8988T (cell line): Measurements from ENCODE around the gene FBXO21.
"Not testable (repeated sequence)": the region's sequence is repeated elsewhere in the genome, so short reads cannot be mapped to it uniquely, and the experiment has no call there.

Experiments used
- DNase-seq: peaks from one replicate; pipeline ENCODE4 v3.0.0; 2011

FBXO21 gene

DNA sequence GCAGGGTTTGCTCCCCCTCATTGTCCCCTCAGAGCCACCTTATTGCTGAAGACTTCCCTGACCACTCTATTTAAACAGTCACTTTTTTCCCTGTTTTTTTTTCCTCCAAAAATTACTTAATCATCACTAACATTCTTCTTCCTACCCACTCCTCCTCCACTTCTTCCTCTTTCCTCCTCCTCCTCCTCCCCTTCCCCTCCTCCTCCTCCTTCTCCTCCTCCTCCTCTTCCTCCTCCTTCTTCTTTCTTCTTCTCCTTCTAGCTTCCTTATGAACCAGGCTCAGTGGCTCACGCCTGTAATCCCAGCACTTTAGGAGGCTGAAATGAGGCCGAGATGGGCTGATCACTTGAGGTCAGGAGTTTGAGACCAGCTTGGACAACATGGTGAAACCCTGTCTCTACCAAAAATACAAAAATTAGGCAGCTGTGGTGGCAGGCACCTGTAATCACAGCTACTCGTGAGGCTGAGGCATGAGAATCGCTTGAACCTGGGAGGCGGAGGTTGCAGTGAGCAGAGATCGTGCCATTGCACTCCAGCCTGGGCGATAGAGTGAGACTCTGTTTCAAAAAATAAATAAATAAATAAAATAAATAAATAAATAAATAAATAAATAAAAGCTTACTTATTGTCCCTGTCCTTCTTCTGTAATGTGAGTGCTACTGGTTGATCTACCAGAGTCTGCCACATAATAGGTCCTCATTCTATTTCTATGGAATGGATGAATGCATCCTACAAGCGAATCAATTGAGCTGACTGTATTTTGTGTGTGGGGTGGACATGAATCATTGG lies 9.9 kb upstream of the FBXO21 start:
- DNase-seq = not testable (repeated sequence)

DNA sequence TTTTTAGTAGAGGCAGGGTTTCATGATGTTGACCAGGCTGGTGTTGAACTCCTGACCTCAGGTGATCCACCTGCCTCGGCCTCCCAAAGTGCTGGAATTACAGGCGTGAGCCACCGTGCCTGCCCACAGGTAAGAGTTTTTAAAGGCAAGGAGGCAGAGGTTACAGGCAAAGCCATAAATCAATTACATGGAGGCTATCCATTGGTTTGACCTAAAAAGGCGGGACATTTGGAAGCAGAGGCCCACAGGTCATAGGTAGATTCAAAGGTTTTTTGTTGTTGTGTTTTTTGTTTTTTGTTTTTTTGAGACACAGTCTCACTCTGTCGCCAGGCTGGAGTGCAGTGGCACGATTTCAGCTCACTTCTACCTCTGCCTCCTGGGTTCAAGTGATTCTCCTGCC lies 6.1 kb upstream of the FBXO21 start:
- DNase-seq = not testable (repeated sequence)

DNA sequence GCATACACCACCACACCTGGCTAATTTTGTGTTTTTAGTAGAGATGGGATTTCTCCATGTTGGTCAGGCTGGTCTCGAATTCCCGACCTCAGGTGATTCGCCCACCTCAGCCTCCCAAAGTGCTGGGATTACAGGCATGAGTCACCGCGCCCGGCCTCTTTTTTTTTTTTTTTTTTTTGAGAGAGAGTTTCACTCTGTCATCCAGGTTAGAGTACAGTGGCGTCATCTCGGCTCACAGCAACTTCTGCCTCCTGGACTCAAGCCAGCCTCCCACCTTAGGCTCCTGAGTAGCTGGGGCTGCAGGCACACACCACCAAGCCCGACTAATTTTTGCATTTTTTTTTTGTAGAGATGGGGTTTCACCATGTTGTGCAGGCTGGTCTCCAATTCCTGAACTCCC lies 4.8 kb upstream of the FBXO21 start:
- not testable (repeated sequence) for DNase-seq

DNA sequence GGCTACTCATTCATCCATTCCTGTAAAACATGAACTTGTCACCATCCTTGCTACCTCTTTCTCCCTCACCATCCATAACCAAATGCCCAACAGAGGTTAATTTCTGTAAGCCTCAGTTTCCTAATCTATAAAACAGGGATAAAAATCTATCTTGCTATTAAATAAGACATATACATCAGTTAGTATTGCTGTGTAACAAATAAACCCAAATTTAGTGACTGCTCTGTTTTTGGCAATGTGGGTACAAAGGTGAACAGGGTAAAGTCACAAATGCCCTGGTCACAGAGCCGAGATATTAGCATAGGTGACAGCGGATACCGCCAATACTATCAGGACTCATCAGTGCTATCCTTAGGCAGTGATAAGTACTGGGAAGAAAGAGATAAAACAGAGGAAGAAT lies 3.6 kb upstream of the FBXO21 start:
- no peak for DNase-seq

DNA sequence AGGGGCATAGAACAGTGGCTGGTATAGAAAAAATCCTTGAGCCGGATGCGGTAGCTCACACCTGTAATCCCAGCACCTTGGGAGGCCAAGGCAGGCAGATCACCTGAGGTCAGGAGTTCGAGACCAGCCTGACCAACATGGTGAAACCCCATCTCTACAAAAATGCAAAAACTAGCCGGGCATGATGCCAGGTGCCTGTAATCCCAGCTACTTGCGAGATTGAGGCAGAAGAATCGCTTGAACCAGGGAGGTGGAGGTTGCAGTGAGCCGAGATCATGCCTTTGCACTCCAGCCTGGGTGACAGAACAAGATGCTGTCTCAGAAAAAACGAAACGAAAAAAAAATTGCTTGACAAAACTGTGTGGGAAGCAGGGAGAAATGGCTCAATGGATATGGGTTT lies 2.3 kb upstream of the FBXO21 start:
- not testable (repeated sequence) for DNase-seq

DNA sequence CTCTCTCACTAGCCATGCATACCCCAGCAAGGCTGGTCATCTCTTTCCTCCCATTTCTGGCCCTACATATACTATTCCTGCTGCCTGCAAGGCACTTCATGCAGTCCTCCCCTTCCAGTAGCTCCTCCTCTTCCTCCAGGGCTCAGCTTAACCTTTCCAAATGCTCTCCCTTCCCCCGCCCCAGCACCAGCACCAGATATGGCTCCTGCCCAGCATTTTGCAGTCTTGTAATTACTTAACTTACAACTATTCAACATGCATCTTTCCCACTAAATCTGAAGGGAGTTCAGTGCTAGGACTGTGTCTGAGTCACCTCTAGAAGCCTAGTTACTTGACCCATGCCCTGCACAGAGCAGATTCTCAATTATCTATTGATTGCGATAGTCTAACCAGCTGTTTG lies 1.8 kb upstream of the FBXO21 start:
- DNase-seq = no peak

DNA sequence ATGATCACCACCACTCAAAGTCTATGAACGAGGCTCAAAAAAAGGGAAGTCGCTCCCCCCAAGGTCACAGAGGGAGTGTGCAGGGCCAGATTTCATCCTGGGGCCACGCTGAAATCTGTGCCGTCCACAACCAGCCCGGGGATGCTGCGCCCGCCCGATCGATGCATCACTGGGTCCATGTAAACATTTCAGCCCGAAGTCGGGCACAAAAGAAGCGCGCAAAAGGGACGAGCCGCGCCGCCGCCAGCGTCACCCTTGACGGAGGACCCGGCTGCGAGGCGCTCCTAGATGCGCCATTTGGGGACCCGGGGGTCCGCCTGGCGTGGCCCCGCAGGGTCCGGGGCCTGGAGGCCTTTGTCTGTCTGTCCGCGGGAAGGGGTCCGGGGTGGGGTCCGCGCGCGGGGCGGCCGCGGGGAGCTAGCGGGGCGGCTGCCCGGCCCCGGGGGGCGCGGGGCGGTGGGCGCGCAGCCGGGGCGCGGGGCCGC lies 503 bp downstream of the FBXO21 start:
- peak; percentile 49 for DNase-seq

DNA sequence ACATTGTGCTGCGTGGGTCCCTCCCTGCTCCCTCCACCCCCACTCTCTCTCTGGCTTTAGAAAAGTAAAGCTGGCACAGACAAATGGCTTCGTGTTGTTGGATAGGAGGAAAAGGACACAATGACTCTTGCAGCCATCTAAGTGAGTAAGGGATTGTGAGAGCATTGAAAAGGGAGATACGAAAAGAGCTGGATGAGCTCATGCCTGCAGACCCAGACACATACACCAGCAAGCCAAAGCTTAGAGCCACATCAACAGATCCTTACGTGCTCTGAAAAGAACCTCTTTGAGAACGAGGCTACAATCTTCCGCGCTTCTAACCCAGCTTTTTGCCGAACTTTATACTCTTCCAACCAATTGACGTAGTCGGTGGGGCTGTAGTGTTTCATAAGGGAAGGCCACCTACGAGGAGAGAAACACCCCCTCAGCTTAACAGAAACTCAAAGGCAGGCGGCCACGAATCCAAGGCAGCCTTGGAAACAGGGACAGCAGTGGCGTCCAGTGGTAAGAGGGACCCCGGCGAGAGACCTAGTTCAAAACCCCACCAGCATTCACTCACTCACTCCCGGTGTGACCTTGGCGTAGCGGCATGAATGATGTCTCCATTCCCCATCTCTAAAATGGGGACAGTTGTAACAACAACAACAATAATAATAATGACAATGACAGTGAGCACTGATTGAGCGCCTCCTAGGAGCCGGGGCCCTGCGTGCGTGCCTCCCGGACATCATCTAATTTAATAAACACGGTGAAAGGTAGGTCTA lies 1.1 kb downstream of the FBXO21 start:
- DNase-seq = no peak

DNA sequence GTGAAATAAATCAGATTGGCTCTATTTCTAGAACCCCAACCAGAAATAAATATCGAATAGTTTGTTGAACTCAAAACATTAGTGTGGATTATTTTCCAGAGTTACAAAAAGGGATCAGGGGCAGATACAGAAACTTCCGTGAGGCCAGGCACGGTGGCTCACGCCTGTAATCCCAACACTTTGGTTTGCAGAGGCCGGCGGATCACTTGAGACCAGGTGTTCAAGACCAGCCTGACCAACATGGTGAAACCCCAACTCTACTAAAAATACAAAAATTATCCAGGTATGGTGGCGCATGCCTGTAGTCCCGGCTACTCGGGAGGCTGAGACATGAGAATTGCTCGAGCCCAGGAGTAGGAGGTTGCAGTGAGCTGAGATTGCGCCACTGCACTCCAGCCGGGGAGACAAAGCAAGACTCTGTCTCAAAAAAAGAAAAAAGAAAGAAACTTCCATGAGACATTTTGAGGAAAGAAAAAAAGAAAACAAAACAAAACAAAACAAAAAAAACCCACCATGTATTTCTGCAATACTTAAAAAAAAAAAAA lies 2.1 kb downstream of the FBXO21 start:
- no peak for DNase-seq

DNA sequence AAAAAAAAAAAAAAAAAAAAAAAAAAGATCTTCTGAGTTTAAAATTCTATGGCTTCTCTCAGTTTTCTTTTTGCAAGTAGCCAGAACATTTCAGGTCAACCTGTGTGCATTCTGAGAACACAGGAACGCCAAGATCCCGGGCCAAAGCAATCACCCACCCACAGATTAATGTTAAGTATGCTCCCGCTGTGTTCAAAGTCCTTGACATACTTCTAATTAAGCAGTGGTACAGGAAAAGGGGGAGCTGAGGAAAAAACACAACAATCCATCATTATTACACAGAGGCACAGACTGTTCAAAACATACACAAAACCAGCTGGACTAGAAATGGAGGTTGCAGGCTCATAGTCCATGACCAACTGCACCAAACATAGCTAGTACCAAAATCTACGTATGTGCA lies 2.8 kb downstream of the FBXO21 start:
- no peak for DNase-seq

DNA sequence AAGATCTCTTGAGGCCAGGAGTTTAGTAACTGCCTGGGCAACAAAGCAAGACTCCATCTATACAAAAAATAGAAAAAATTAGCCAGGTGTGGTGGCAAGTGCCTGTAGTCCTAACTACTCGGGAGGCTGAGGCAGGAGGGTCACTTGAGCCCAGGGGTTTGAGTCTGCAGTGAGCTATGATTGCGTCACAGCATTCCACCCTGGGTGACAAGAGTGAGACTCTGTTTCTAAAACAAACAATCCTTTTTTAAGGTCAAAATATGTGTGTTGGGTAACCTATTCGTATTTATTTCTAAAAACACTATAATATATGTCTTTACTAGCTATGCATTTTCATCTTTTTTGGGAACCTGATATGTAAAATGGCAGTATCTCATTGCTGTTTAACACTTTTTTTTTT lies 7.4 kb downstream of the FBXO21 start:
- no peak for DNase-seq

DNA sequence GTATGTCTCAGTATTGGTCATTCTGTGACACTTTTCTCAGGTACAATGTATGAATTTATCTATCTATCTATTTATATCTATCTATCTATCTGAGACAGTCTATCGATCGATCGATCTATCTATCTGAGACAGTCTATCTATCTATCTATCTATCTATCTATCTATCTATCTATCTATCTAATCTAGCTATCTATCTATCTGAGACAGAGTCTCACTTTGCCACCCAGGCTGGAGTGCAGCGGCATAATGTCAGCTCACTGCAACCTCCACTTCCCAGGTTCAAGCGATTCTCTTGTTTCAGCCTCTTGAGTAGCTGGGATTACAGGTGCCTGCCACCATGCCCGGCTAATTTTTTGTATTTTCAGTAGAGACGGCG lies 8.8 kb downstream of the FBXO21 start:
- DNase-seq = not testable (repeated sequence)

DNA sequence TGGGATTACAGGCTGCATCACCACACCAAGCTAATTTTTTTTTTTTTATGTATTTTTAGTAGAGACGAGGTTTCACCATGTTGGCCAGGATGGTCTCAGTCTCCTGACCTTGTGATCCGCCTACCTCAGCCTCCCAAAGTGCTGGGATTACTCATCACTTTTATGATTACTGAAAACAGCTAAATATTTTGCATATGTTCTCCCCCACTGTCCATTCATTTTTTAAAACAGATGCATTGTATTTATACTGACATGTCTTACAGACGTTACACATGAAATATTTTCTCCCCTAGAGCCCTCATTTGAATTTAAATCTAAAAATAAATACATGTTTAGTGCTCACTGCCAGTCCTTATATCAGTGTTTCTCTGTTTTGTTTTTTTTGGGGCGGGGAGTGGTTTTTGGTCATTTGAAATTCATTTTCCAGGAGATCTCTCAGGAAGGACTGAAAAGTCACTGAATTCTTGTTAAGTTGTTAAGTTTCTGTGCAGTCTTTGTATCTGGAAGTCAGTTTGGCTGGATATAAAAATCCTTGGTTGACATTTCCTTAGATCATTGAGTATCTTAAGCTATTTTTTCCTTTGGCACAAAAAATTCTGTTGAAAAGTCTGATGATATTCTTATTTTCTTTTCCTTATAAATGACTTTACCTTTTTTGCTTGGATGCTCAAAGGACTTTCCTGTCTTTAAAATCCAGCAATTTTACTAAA lies 9.4 kb downstream of the FBXO21 start:
- no peak for DNase-seq

DNA sequence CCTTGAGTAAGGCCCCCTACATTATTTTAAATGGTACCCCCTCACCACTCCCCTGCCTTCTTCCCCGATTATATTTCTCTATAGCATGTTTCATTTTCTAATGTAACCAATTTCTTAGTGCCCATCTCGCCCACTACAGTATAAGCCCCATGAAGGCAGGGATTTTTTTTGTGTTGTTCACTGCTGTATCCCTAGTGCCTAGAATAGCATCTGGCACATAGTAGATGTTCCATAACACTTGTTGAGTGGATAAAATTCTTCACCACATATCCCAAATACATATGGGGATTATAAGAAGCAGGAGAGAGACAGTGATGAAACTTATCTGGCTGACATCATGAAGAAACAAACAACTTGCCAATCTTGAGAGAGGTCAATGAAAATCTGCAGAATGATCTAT lies 11.5 kb downstream of the FBXO21 start:
- DNase-seq = no peak

DNA sequence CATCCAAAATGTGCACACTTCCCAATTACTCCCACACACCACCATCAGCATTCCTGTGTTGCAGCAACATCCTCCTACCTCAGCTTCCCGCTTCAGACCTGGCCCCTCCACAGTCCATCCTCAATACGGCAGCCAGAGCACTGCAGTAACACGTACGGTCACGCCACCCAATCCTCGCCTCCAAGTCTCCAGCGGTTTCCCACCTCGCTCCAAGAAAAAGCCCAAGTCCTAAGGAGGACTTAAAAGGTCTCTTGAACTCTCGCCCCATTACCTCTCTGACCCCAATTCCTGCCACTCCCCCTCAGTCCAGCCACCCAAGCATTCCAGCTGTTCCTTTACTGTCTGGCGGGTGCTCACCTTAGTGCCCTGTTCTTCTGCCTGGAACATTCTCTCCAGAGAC lies 12.0 kb downstream of the FBXO21 start:
- DNase-seq = no peak

DNA sequence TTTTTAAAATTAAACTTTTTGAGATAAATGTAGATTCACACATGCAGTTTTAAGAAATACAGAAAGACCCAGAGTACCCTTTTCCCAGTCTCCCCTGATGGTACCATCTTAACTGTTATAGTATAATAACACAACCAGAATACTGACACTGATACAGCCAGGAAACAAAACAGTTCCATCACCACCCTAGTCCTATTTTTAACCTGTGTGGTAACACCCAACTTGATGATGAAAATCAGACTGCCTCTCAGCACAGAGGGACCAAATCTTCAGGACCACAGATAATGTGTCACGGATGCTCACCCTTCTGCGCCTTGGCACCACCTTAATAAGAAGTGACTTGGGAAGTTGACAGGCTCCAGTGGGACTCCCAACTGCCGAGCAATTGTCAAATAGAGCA lies 18.1 kb downstream of the FBXO21 start:
- DNase-seq = no peak

DNA sequence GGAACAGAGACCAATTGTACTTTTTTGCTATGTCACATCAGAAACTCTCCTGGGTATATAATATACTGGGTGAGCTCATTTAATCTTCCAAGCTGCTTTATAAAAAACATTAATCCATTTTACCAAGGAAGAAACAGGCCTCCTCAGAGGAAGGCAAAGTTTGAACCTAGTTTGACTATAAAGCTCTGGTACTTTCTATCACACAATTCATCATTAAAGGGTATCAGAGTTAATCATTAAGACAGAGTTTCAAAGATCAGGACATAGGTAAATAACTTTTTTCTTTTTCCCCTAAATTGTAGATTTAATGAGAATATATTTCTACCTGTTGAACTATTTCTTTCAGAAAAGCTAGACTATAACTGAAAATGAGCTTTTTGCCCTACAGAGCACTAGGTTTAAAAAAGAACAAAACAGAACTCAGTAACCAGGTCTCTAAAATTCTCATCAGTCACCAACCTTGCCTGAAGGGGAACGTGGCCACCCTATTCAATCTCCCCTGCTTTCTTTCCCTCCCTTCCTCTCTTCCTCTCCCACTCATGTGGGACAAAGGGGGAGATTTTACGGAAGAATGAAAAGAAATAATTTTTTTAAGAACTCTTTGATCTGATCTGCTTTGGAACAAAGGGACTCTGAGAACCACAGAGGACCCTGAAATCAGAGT lies 18.6 kb downstream of the FBXO21 start:
- no peak for DNase-seq

DNA sequence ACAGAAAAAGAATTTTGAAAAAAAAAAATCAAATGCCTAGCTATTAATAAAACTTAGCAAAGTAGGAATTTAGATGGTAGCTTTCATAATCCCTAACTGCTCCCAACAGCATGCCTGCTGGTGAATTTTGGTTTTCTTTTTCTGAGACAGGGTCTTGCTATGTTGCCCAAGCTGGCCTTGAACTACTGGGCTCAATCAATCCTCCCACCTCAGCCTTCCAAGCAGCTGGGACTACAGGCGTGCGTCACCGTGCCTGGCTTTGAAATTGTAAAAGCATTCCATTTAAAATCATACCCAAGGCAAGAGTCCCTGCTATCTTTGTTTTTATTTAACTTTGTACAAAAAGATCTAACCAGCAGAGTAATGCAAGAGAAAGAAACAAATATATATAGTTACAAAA lies 20.7 kb downstream of the FBXO21 start:
- DNase-seq = no peak

DNA sequence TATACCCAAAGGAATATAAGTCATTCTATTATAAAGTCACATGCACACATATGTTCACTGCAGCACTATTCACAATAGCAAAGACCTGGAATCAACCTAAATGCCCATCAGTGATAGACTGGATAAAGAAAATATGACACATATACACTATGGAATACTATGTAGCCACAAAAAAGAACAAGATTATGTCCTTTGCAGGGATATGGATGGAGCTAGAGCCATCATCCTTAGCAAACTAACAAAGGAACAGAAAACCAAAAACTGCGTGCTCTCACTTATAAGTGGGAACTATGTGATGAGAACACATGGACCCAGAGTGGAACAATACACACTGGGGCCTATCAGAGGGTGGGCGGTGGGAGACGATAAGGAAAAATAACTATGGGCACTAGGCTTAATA lies 21.3 kb downstream of the FBXO21 start:
- no peak for DNase-seq

DNA sequence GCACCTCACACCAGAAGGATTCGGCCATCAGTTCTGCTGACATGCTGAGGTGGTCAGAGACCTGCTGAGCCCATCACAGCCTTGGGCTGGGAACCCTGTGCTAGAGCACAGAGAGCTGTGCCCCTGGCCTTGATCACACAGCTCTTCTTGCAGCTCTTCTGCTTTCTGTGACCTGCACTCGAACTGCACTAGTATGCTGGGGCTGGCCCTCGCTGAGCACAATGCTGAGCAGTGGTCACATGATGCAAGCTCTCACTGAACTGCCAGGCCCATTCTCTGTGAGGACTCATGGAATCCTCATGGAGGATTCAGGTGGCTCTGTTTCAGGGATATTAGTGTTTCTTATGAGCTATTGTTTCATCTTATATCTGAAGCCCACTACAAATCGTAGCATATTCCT lies 22.5 kb downstream of the FBXO21 start:
- no peak for DNase-seq

DNA sequence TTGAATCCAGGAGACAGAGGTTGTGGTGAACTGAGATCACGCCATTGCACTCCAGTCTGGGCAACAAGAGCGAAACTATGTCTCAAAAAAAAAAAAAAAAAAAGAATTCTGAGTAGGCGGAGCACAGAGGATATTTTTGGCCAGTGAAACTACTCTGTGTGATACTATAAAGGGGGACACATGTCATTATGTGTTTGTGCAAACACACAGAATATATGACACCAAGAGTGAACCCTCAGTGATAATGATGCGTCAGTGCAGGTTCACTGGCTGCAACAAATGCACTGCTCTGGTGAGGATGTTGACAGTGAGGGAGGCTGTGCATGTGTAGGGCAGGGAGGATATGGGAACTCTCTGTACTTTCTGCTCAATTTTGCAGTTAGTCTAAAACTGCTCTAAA lies 24.2 kb downstream of the FBXO21 start:
- DNase-seq = no peak

DNA sequence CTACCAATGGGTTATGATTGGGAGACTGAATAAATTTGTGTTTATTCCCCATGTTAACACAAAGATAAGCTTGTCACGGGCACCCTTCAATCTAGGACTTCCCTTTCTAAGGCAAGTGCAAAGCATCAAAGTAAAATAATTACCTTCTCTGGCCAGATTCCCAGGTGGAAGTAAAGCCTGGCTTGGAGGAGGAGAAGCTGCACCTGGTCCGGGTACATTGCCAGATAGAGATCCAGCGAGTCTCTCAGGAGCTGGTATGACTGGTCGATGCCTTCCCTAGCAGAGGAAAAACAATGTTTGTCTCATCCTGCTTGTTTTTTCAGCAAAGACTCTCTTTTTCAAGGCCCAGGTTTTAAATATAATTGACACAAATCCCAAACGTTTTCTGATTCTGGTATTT lies 24.9 kb downstream of the FBXO21 start:
- no peak for DNase-seq

DNA sequence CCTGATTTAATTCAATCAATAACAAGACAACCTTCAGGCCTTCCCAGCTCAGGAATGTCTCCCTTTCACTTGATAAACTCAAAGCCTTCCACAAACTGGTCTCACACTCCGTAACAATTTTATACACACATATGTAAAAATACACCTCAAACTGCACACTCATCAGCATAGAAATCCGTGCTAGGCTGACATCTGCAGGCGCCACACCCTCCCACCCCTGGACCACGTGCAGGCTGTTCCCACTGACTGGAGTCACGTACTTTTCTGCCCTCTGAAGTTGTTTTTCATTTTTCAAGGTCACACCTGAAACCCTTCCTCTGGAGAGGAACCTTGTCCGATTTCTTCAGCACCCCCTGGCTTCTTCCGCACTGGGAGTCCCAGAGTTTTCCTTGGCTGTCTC lies 27.6 kb downstream of the FBXO21 start:
- no peak for DNase-seq
